Endothelial cell (in vitro differentiated cells): Measurements from ENCODE around the gene DEFB125. TPM values are rescaled to one million over a fixed set of nuclear protein-coding genes. Genes with fewer than 3 reads are reported as not detected.

Experiments
- DNase-seq: peaks from one replicate; pipeline ENCODE4 v3.0.0; 2021; ENCODE audit warnings: low spot score
- H3K27ac Mint-ChIP-seq: one replicate; pipeline ENCODE4 v1.8.0; 2021; ENCODE audit warnings: mixed read lengths, inconsistent platforms; ENCODE audit not compliant: unreplicated experiment
- H3K27me3 Mint-ChIP-seq: one replicate; pipeline ENCODE4 v1.8.0; 2021; ENCODE audit warnings: mild to moderate bottlenecking, moderate library complexity, mixed read lengths, inconsistent platforms; ENCODE audit not compliant: unreplicated experiment
- H3K36me3 Mint-ChIP-seq: one replicate; pipeline ENCODE4 v1.8.0; 2021; ENCODE audit warnings: mild to moderate bottlenecking, low read depth, mixed read lengths, inconsistent platforms; ENCODE audit not compliant: unreplicated experiment
- H3K4me1 Mint-ChIP-seq: one replicate; pipeline ENCODE4 v1.8.0; 2021; ENCODE audit warnings: mild to moderate bottlenecking, mixed read lengths, inconsistent platforms; ENCODE audit not compliant: unreplicated experiment
- H3K4me3 Mint-ChIP-seq: one replicate; pipeline ENCODE4 v1.8.0; 2021; ENCODE audit warnings: mild to moderate bottlenecking, mixed read lengths, inconsistent platforms; ENCODE audit not compliant: unreplicated experiment
- H3K9me3 Mint-ChIP-seq: one replicate; pipeline ENCODE4 v1.8.0; 2021; ENCODE audit warnings: mixed read lengths, inconsistent platforms; ENCODE audit not compliant: unreplicated experiment
- CTCF ChIP-seq: fragments of 200-600 bp; sonication (generic); IDR thresholded peaks from one replicate; pipeline ENCODE4 v1.5.0; 2021; ENCODE audit warnings: antibody characterized with exemption; ENCODE audit not compliant: unreplicated experiment
- total RNA-seq: library from RNA; stranded (reverse); fragmentation: NEBNext Ultra II Directional; extraction: Animal tissue kit (Norgen Biotek cat#: 25700); gene quantifications from one replicate; pipeline ENCODE4 v1.2.1, GENCODE V29; 2021; ENCODE audit not compliant: unreplicated experiment

DEFB125 gene
- total RNA-seq, 1 donor from 2014 or later = not detected

- no peaks in the 10 kb centered on the region for H3K9me3 Mint-ChIP-seq
- no peak for TF ChIP-seq CTCF
- DNase-seq = no peak
- no peaks in the 10 kb centered on the region for H3K36me3 Mint-ChIP-seq
- H3K4me3 Mint-ChIP-seq = no peak overlapping the region
- no peaks in the 10 kb centered on the region for H3K4me1 Mint-ChIP-seq
- no peak overlapping the region for H3K27ac Mint-ChIP-seq
- no peaks in the 10 kb centered on the region for H3K27me3 Mint-ChIP-seq
Measured at GRCh38 chr20:64026-64603, 23.4 kb upstream of the DEFB125 start.

DNA sequence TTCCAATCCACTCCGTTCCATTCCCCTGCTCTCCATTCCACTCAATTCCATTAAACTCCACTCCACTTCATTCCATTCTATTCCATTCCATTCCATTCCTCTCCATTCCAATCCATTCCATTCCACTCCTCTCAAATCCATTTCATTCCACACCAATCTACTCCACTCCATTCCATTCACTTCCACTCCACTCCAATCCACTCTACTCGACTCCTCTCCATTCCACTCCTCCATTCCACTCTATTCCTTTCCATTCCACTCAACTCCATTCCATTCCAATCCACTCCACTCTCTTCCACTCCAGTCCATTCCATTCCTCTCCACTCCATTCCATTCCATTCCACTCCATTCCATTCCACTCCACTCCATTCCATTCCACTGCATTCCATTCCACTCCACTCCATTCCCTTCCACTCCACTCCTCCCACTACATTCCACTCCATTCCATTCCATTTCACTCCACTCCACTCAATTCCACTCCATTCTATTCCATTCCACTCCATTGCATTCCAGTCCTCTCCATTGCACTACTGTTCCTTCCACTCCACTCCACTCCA, 22.6 kb upstream of the DEFB125 start:
- H3K4me1 Mint-ChIP-seq = no peaks in the 10 kb centered on the region
- TF ChIP-seq CTCF = no peak
- no peak for DNase-seq
- H3K36me3 Mint-ChIP-seq = no peaks in the 10 kb centered on the region
- H3K9me3 Mint-ChIP-seq = no peaks in the 10 kb centered on the region
- no peak overlapping the region for H3K27ac Mint-ChIP-seq
- H3K4me3 Mint-ChIP-seq = no peak overlapping the region
- no peaks in the 10 kb centered on the region for H3K27me3 Mint-ChIP-seq

DNA sequence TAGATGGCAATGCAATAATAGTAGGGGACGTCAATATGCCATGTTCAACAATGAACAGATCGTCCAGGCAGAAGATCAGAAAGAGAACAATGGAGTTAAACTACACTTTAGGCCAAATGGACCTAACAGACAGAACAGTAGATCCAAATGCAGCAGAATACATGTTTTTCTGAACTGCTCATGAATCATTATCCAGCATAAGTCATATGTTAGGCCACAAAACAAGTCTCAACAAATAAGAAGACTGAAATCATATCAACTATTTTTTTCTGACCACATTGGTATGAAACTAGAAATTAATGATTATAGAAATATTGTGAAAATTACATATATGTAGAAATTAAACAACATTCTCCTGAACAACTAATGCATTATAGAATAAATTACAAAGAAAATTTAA, 10.2 kb upstream of the DEFB125 start:
- H3K27me3 Mint-ChIP-seq = no peaks in the 10 kb centered on the region
- H3K27ac Mint-ChIP-seq = no peak overlapping the region
- H3K4me1 Mint-ChIP-seq = no peaks in the 10 kb centered on the region
- H3K4me3 Mint-ChIP-seq = no peak overlapping the region
- no peak for DNase-seq
- no peaks in the 10 kb centered on the region for H3K36me3 Mint-ChIP-seq
- no peak for TF ChIP-seq CTCF
- H3K9me3 Mint-ChIP-seq = no peaks in the 10 kb centered on the region

GRCh38 chr20:78338-78737, 9.1 kb upstream of the DEFB125 start:
- DNase-seq = no peak
- H3K4me3 Mint-ChIP-seq = no peak overlapping the region
- no peak for TF ChIP-seq CTCF
- H3K9me3 Mint-ChIP-seq = no peaks in the 10 kb centered on the region
- H3K27ac Mint-ChIP-seq = no peak overlapping the region
- no peaks in the 10 kb centered on the region for H3K36me3 Mint-ChIP-seq
- no peaks in the 10 kb centered on the region for H3K4me1 Mint-ChIP-seq
- H3K27me3 Mint-ChIP-seq = no peaks in the 10 kb centered on the region

GRCh38 chr20:79565-79964, 7.9 kb upstream of the DEFB125 start:
- H3K27me3 Mint-ChIP-seq = no peaks in the 10 kb centered on the region
- no peaks in the 10 kb centered on the region for H3K36me3 Mint-ChIP-seq
- no peak for DNase-seq
- H3K27ac Mint-ChIP-seq = no peak overlapping the region
- H3K9me3 Mint-ChIP-seq = no peaks in the 10 kb centered on the region
- H3K4me1 Mint-ChIP-seq = no peaks in the 10 kb centered on the region
- TF ChIP-seq CTCF = no peak
- no peak overlapping the region for H3K4me3 Mint-ChIP-seq
